SK-N-SH (cell line): Measurements from ENCODE around the gene SMOC1.

Experiments used
- CTCF ChIP-seq: fragments of 200-600 bp; sonication (generic); IDR thresholded peaks from 2 replicates; pipeline ENCODE4 v1.6.1; 2017; ENCODE audit warnings: antibody characterized with exemption, mild to moderate bottlenecking, moderate library complexity
- REST ChIP-seq: IDR thresholded peaks from 2 replicates; pipeline ENCODE4 v1.6.1; 2012; ENCODE audit warnings: mild to moderate bottlenecking, low read depth, low read length, moderate library complexity
- RFX5 ChIP-seq: IDR thresholded peaks from 2 replicates; pipeline ENCODE4 v1.6.1; 2012; ENCODE audit warnings: mild to moderate bottlenecking, improper control_type of control experiment, low read length
- SMC3 ChIP-seq: IDR thresholded peaks from 2 replicates; pipeline ENCODE4 v1.6.1; 2012; ENCODE audit warnings: low read depth, low read length, improper control_type of control experiment
- YY1 ChIP-seq: IDR thresholded peaks from 2 replicates; pipeline ENCODE4 v1.4.0; 2012; ENCODE audit warnings: low read depth, mild to moderate bottlenecking

GRCh38 chr14:70073924-70074566 lies 194.8 kb downstream of the SMOC1 start:
- TF ChIP-seq REST = no peak
- TF ChIP-seq CTCF = peak; percentile 73
- no peak for TF ChIP-seq RFX5
- TF ChIP-seq YY1 = no peak
- peak; percentile 79 for TF ChIP-seq SMC3
